ENCODE results near the gene ORAI3. TPM values are rescaled to one million over a fixed set of nuclear protein-coding genes. Genes with fewer than 3 reads are reported as not detected.

The ORAI3 gene
- total RNA-seq, 1 donor from 2014 or later = 26.2 TPM

- DNase-seq (ENCODE audit: low spot score in 2 of 2, unreplicated experiment in 2 of 2) = peak; percentile 70 to 86
- Mint-ChIP-seq H3K36me3 (peaks cover 15% of the 10 kb centered on the region), H3K4me1 (peaks cover 20% of the 10 kb centered on the region), H3K27me3 (ENCODE audit: low read depth) (no peaks in the 10 kb centered on the region), H3K27ac (peak overlapping the region; percentile 99), H3K9me3 (no peaks in the 10 kb centered on the region), H3K4me3 (peak overlapping the region; percentile 95)
- TF ChIP-seq CTCF (IDR thresholded peaks at IDR 0.05; ENCODE audit: unreplicated experiment) = no peak
Measured at GRCh38 chr16:30956601-30957455, 8.0 kb downstream of the ORAI3 start.

GRCh38 chr16:30957456-30958174 is 8.7 kb downstream of the ORAI3 start, which contains the start of gene SETD1A:
TSS of gene SETD1A (plus strand) at chr16:30957754. CDS start at chr16:30958732, 978 bp downstream.
- no peaks in the 10 kb centered on the region for H3K27me3 Mint-ChIP-seq (ENCODE audit: low read depth)
- H3K4me1 Mint-ChIP-seq = peaks cover 20% of the 10 kb centered on the region
- H3K4me3 Mint-ChIP-seq = peak within 1 kb of the TSS; percentile 95
- no peak for TF ChIP-seq CTCF (IDR thresholded peaks at IDR 0.05; ENCODE audit: unreplicated experiment)
- peak; percentile 97 for DNase-seq (ENCODE audit: low spot score in 2 of 2, unreplicated experiment in 2 of 2)
- H3K9me3 Mint-ChIP-seq = no peaks in the 10 kb centered on the region
- peak within 1 kb of the TSS; percentile 99 for H3K27ac Mint-ChIP-seq
- H3K36me3 Mint-ChIP-seq = peaks cover 21% of the 10 kb centered on the region

GRCh38 chr16:30958175-30959079 is 9.6 kb downstream of the ORAI3 start:
- Mint-ChIP-seq H3K4me1 (peaks cover 18% of the 10 kb centered on the region), H3K27ac (peak overlapping the region; percentile 82), H3K36me3 (peaks cover 27% of the 10 kb centered on the region), H3K4me3 (peak overlapping the region; percentile 91), H3K9me3 (no peaks in the 10 kb centered on the region), H3K27me3 (ENCODE audit: low read depth) (no peaks in the 10 kb centered on the region)
- DNase-seq (ENCODE audit: low spot score in 2 of 2, unreplicated experiment in 2 of 2) = no peak
- no peak for TF ChIP-seq CTCF (IDR thresholded peaks at IDR 0.05; ENCODE audit: unreplicated experiment)

- H3K4me1 Mint-ChIP-seq = peaks cover 13% of the 10 kb centered on the region
- H3K27me3 Mint-ChIP-seq (ENCODE audit: low read depth) = no peaks in the 10 kb centered on the region
- H3K4me3 Mint-ChIP-seq = no peak overlapping the region
- H3K36me3 Mint-ChIP-seq = peaks cover 42% of the 10 kb centered on the region
- DNase-seq (ENCODE audit: low spot score in 2 of 2, unreplicated experiment in 2 of 2) = no peak
- no peak overlapping the region for H3K27ac Mint-ChIP-seq
- no peak for TF ChIP-seq CTCF (IDR thresholded peaks at IDR 0.05; ENCODE audit: unreplicated experiment)
- no peaks in the 10 kb centered on the region for H3K9me3 Mint-ChIP-seq
Measured at GRCh38 chr16:30961384-30961783, 12.5 kb downstream of the ORAI3 start.

- H3K36me3 Mint-ChIP-seq = peaks cover 56% of the 10 kb centered on the region
- no peaks in the 10 kb centered on the region for H3K27me3 Mint-ChIP-seq (ENCODE audit: low read depth)
- DNase-seq (ENCODE audit: low spot score in 2 of 2, unreplicated experiment in 2 of 2) = no peak
- no peak for TF ChIP-seq CTCF (IDR thresholded peaks at IDR 0.05; ENCODE audit: unreplicated experiment)
- no peaks in the 10 kb centered on the region for H3K9me3 Mint-ChIP-seq
- H3K4me1 Mint-ChIP-seq = peaks cover 5% of the 10 kb centered on the region
- no peak overlapping the region for H3K4me3 Mint-ChIP-seq
- H3K27ac Mint-ChIP-seq = no peak overlapping the region
Measured at GRCh38 chr16:30963925-30964511, 15.2 kb downstream of the ORAI3 start.
